ENCODE data around the gene ZNF850.

DNA sequence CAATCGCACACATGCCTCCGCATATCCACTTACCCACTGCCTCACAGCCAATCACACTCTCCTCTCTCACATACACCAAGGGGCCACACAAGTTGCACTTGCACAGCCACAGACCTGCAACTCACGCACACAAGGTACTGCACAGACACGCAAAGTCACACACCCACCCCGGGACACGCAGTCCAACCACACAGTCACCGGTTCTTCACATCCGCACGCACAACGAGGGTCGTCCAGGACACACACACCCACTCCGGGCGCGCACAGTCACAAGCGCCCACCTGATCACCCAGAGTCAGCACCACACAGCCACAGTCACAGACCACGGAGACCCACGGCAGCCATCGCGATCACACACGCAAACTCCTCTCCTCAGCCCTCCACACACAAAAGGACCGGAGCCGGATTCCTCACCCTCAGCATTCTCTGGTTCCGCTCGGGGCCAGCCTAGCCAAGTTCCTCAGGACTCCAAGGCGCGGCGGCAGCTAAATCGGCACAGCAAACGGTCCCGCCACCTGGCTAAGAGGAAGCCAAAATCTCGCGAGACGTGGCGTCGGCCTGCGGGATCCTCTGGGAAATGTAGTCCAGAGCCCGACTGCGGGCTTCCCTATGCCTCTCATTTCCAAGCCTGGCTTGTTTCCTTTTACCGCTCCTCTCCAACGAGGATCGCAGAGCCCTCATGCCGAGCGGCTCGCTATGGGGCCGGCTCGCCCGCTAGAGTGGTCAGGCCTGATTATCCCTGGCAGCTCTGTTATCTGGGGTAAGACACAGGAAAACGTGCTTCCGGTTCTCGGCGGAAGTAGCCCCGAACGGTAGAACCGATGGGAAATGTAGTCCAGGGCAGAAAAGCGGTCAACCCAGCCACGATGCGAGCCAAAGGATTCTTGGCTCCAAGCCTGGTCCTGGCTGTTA, at the start of gene ZNF850:
- TF ChIP-seq, protein P1, sequence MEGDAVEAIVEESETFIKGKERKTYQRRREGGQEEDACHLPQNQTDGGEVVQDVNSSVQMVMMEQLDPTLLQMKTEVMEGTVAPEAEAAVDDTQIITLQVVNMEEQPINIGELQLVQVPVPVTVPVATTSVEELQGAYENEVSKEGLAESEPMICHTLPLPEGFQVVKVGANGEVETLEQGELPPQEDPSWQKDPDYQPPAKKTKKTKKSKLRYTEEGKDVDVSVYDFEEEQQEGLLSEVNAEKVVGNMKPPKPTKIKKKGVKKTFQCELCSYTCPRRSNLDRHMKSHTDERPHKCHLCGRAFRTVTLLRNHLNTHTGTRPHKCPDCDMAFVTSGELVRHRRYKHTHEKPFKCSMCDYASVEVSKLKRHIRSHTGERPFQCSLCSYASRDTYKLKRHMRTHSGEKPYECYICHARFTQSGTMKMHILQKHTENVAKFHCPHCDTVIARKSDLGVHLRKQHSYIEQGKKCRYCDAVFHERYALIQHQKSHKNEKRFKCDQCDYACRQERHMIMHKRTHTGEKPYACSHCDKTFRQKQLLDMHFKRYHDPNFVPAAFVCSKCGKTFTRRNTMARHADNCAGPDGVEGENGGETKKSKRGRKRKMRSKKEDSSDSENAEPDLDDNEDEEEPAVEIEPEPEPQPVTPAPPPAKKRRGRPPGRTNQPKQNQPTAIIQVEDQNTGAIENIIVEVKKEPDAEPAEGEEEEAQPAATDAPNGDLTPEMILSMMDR (IDR thresholded peaks at IDR 0.05) = no peak
- TF ChIP-seq POLR2A (IDR thresholded peaks at IDR 0.05) = no peak

All from suprapubic skin (tissue), 3 donors.